ENCODE results near the gene SERTAD4. TPM values are rescaled to one million over a fixed set of nuclear protein-coding genes. Genes with fewer than 3 reads are reported as not detected.

The SERTAD4 gene
- total RNA-seq, 1 experiment from 2014 or later, result 5.1 TPM

DNA sequence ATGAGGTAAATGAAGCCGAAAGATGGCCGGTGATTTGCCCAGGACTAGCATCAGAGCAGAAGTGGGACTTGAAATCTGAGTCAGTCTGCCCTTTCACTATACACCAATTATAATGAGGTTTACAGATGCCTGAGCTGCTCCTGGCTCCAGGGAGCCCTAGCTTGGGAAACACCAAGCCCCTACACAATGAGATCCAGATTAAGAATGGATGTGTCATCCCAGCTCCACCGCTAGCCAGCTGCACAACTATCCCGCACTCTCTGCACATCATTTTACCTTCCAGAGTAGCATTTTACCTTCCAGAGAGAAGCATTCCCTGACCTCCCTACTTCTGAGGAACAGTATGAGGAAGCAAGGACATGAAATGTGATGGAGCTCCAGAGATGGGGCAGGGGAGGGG, 27.0 kb downstream of the SERTAD4 start:
- DNase-seq (ENCODE audit: low read depth), result peak; percentile 84

DNA sequence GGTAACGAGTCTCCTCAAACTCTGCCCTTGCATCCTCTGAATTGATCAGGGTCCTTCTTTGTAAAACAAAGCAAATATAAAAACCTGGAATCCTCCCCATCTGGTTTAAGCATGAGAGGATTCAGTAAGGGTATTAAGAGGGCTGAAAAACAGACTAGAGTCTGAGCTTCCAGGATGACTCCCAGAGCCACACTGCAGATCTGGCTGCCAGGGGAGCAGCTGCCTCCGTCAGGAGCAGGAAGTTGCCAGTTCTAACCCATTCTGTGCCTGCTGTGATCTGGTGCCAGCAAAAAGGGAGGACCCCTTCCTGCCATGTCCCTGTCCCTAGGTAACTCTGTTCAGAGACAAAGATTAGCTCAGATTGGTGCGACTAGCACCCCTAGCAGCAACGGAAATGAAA, 27.5 kb downstream of the SERTAD4 start:
- no peak for DNase-seq (ENCODE audit: low read depth)

DNA sequence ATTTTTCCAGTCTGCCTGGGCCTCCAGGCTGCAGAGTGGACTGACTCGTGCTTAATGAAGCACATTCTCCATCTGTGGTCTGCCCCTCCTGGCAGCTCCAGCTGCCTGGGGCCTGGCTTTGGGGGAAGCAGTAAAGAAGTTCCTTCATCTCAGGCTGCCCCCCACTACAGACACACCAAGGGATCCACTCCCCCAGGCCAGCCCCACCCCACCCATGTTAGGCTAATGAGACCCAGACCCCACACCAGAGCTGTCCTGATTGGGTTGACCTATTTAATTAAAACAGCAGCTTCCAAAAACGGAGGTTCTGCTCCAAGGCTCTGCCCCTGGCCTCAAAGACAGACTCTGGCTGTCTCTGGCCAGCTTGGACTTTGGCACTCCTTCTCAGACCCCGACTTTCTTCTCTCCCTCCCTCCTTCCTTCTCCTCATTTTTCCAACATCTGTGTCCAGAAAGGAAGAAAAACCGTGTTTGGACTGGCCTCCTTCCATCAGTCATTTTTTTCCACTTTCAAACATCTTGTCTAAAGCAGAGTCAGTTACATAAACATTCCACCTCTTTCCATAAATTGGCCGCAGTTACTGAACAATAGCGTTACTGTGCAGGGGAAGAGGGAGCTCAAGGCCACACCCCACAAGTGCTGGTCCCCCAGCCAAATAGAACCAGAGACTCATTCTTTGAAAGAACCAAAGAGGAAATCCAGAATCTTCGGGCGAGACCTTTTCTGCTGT, 29.7 kb downstream of the SERTAD4 start:
- DNase-seq (ENCODE audit: low read depth), result peak; percentile 84

DNA sequence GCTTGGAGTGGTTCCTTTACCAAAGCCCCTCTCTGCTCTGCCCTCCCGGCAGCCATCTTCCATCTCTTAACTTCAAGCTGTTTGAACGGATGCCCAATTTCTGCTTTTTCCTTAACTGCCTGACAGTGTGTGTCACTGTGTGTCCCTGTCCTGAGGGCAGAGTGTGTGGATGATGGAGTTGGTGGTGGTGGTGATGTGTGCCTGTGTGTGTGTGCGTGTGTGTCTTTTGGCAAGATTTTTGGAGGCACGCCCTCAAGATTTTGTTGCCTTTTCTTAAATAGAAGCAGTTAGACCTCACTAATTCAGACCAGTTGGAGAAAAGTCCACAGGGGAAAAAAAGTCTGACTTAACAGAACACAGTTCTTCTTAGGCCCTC, 30.3 kb downstream of the SERTAD4 start:
- DNase-seq (ENCODE audit: low read depth), result no peak

DNA sequence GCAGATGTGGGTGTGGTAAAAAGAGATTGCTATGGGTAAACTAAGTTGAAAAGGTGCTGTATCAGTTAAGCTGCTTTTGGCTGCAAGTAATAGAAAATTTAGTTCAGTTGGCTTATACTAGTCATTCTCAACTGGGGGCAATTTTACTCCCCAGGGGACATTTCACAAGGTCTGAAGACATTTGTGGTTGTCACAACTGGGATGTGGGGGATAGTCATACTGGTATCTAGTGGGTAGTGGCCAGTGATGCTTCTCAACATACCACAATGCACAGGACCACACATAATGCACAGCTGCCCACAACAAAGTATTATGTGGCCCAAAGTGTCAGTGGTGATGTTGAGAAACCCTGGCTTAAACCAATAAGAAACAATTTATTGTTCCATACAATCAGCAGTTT, 31.4 kb downstream of the SERTAD4 start:
- no peak for DNase-seq (ENCODE audit: low read depth)

DNA sequence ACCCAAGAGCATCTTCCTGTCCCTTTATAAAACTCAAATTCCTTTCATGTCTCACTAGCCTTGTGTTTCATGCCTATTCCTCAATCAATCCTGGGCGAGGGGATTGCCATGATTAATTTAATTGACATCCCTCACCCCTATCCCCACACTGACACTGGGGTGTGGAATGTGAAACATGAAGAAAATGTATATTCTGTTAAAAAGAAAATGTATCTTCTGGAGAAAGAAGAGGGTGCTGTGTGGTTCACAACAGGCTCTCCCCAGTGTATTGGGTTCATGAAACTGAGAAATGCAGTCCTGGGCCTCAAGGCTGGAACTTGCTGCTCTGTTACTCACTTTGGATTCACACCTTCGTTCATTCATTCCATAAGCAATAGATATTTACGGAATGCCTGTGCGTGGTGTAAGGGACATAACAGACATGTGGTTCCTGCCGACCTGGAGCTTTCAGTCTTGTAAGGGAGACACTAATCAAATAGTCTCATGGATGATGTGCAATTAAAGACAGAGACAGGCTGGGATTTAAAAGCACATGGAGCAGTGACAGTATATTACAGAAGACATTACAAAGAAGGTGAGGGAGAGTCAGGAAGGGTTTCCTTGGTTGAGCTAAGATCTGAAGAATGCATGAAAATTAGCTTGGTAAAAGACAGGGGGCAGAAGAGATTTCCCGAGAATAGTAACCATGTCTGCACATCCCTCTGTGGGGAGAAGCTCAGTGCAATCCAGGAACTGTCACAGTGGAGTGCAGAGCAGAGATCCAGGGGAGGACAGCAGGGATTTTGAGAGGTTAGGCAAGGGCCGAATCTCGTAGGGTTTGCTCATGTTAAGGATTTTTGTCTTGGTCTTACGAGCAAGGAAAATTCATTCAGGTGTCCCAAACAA, 32.1 kb downstream of the SERTAD4 start:
- no peak for DNase-seq (ENCODE audit: low read depth)

DNA sequence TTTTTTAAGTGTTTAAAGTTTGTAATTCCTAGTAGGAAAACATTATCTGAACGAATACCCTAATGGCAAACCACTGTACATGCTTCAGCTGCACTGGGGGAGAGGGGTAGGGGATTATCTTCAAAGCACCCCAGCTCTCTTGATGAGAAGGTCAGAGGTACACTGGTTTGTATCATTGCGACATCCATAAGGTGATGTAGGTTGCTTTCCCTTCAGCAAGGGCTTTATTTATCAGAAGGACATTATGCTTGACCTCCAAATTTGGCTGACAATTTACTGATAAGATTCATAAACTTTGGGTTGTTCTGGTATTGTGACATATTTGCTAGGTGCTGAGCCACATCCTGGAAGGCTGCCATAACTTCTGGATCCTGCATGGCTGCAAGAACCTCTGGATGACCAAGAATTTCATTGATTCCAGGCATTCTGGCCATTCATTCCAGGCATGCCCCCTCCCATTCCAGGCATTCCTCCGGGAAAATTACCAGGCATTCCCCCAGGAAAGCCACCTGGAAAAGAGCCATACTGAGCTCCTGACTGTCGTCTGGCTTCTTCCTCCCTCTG, 32.9 kb downstream of the SERTAD4 start:
- DNase-seq (ENCODE audit: low read depth), result peak; percentile 20

DNA sequence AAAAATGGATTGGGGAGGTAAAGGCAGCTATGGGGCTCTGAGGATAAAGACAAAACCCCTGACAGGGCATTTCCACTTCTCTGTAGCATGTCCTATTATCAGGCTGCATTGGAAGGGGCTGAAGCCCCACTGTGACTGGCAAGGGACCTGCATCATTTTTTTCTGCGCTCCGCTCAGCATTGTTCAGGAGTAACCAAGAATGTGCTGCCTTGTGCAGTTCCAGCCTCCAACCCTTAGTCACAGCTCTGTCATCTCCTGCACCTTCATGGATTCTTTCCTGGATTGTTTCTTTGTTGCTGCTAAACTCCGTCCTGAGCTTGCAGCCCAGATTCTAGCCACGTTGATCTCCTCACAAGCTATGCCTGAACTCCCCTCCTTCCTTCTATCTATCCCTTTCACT, 37.4 kb downstream of the SERTAD4 start:
- DNase-seq (ENCODE audit: low read depth), result no peak

DNA sequence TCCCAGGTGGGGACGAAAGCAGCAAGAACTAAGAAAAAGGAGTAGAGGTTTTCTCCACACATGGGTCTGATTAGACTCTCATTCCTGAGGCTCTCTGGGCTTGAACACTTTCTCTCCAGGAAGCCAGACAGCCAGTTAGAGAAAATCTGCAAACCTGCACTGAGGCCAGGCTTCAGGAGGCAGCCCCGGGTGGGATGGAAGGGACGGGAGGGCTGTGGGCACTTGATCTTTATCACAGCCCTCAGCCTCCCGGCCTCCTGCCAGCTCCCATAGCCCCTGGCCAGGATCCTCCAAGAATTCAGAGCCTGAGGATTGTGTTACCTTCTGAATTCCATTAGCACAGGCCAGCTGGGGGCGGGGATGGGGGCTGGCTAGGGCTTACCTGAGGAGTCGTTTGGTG, 40.1 kb downstream of the SERTAD4 start:
- DNase-seq (ENCODE audit: low read depth), result no peak

DNA sequence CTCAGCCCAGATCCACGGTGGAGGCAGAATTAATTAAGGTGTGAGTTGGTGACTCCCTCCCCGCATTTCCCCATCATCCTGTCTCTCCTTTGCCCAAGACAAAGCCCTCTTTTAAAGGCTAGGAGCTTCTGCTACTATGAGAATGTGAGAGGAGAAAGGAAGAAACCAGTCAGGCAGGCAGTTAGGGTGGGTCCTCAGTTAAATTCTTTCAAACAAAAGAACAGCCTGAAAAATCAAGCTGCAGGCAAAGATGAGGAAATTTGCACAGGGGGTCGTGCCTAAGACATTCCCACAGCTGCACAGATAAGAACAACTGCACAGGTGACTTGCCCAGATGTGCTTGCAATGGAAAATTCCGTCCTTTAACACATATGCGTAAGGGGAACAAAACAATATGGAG, 47.6 kb downstream of the SERTAD4 start:
- DNase-seq (ENCODE audit: low read depth), result no peak

DNA sequence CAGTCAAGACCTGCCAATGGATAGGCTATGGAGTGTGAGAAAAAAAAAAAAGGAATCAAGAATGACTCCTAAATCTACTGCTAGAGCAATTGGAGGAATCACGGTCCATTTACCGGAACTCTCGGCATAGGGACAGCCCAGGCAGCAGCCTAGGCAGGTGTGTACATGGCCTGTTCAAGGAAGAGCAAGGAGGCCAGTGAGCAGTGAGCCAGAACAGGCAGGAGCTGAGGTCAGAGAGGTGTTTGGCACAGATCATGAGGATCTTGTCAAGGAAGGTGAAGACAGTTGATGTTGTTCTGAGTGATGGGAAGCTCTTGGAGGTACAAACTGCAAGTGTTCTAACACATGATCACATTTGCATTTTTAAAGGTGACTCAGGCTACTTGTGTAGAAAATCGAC, 55.5 kb downstream of the SERTAD4 start:
- DNase-seq (ENCODE audit: low read depth), result no peak

DNA sequence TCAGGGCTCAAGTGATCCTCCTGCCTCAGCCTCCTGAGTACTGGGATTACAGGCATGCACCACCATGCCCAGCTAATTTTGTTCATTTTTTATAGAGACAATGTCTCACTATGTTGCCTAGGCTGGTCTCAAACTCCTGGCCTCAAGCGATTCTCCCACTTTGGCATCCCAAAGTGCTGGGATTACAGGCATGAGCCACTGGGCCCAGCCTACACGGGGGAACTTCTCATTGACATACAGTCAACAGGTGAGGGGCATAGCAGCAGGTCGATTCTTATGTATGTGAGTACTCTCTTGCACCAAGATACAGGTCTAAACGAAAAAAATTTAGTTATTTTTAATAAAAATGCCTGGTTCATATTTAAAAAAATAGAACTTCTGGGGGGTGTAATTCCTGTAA, 56.7 kb downstream of the SERTAD4 start:
- no peak for DNase-seq (ENCODE audit: low read depth)

DNA sequence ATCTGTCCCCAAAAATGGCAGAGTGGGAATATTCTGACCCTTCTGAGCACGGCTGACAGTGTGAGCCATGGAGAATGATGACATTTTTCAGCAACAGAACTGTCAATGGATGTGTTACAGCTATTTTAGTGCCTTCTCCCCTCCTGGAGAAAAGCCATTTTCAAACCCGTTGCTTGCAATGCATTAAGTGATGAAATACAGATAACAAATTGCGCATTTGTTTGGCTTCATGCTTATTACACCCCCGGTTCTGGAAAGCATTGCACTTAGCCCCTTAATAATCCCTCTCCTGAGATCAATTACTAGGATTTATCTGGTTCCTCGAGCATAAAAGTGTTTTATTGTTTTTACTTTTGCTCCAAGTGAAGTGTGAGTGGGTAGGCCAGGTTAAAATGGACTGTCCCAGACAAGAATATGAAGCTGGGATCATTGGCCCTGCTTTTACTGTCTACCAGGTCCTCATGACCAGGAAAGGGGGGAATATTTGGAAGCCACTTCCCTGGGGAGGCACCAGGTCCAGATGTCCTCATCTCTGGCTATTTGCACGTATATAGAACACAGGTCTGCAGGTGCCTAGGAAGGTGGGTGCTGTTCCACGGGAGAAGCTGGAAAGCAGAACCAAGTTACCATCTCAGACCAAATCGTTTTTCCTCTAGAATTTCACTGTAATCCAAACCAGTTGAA, 58.6 kb downstream of the SERTAD4 start:
- DNase-seq (ENCODE audit: low read depth), result no peak

DNA sequence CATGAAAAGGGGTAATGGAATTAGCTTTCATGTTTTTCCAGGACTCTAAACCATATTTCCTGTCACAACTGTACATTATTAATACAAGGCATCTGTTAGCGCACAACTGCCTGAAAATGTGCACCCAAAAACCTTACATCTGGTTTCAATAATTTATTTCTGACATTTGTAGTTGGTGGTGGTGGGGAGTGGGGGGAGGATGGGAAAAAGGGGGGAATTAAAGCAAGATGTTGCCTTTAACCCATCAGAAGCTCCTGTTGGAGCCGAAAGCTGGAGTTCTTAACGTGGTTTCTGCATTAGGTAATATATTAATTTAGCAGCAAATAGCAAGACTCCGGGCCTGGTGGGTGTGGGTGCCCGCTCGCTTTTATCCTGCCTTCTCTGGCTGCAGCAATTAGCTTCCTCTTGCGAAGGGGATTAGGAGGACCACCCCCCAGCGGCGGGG, 59.2 kb downstream of the SERTAD4 start:
- peak; percentile 11 for DNase-seq (ENCODE audit: low read depth)

DNA sequence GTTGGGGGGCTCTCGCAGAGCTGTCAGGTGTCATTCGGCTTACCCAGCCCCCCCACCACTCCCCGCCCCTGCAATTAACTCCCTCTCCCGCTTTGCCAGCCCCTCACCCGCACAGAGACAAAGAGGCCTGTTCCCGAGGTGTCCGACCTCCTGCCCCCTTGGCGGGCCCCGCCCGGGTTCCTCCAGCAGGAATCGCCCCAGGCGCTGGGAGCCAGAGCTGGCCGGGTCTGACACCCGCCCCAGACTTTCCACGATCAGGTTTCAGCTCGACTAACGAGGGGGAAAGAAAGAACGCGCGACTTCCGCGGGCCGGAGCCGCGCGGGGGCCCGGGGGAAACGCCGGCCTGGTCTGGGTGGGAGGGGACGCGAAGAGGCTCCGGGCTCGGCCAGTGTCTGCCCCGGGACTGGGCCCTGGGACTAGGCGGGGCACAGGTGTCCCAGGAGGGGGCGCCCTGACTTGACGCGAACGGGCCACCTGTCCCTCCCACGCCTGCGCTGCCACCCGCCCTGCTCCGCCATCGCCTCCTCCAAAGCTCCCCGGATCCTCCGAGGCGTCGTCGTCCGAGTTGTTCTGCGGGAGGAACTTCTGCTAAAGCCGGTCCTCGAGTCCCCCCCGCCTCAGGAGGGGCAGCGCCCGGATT, 59.8 kb downstream of the SERTAD4 start:
- peak; percentile 57 for DNase-seq (ENCODE audit: low read depth)

DNA sequence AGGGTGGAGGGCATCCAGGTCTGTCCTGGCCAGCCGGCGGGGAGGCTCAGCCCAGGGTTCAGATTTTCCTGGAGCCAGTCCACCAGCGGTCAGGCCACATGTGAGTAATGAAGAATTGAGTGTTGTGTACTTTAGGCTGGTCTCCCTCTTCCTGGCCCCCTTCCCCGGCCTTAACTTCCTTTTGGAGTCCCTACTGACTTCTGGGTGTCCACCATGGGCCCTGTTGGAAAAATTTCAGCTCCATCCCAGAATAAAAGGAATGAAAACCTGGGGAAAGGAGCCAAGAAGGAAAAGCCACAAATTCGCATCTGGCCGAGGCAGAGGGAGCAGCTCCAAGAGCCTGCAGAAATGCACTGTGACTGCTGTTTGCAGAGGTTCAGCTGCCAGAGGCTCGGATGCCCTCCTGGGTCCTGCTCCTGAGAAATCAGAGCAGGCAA, 60.6 kb downstream of the SERTAD4 start:
- DNase-seq (ENCODE audit: low read depth), result peak; percentile 50

DNA sequence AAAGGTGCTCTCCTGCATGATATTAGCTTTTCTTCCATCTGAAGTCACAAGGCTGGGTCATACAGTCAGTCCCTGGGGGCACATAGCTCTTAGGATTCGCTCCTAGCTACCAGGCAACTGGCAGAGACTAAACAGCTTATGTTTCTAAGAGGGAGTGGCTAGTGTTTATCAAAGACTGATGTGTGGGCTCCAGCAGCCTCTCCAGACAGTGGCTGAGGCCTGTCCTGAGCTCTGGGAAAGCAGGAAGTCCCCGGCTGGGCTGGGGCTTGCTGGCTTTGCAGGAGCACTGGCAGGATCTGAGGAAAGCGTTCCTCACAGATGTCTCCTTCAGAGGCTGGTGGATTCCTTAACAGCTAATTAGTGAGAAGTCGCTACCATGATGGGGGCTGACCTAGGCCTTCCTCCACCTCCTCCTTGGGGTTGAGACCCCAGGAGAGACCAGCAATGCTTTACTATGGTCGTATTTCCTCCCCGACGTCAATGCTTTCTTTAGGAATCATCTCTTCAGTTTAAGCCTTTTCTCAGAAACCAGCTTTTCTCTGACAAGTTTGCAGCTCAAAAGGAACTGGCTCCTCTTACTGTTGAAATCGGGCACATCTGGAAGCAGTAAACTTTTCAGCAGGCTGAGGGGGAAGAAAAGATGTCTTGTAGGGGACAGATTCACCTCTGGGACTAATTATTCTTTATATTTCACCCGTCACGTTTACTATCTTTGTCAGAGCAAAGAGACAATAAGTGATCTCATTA, 62.6 kb downstream of the SERTAD4 start:
- peak; percentile 72 for DNase-seq (ENCODE audit: low read depth)

Measured in Daoy (cell line).